ENCODE measurements around the gene SDS. TPM values are rescaled to one million over a fixed set of nuclear protein-coding genes. Genes with fewer than 3 reads are reported as not detected.

The SDS gene
- total RNA-seq, 2 donors from 2014 or later, result 1.3 TPM; not detected in 1

DNA sequence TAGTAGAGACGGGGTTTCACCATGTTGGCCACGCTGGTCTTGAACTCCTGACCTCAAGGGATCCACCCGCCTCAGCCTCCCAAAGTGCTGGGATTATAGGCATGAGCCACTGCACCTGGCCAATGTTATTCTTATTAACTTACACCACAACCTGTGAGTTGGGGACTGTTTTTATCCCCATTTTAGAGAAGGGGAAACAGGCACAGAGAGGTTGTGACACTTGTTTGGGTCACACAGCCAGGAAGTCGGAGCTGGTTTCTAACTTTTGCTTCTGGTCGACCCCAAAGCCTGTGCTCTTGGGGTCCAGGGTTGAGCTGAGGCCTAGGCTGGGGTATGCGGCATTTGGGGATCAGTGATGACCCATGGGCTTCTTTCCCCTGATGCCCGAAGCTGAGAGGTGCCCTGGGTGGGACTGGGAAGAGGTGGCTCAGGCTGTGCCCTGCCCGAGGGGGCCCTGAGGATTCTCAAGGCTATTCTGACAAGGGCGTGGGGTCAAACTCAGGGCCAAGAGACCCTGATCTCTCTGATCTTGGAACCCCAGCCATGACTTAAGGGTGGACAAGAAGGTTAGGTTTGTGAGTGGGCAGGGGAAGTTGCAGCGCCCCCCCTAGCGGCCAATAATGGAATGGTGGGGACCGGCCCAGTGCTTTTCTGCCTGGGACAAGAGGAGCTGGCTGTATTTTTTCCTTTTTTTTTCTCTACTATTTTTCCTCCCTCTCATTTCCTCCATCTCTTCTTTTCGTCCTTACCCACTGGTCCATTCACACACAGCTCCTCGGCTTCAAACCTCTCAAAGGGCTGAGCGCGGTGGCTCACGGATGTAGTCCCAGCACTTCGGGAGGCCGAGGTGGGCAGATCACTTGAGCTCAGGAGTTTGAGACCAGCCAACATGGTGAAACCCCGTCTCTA, 21.5 kb upstream of the SDS start:
- Histone ChIP-seq H3K4me3 (no peak overlapping the region), H3K36me3 (no peaks in the 10 kb centered on the region), H3K9me3 (no peaks in the 10 kb centered on the region), H3K27me3 (no peaks in the 10 kb centered on the region), H3K27ac (no peak overlapping the region), H3K4me1 (peaks cover 0 to 16% of the 10 kb centered on the region in 2 donors)
- TF ChIP-seq, protein P1, sequence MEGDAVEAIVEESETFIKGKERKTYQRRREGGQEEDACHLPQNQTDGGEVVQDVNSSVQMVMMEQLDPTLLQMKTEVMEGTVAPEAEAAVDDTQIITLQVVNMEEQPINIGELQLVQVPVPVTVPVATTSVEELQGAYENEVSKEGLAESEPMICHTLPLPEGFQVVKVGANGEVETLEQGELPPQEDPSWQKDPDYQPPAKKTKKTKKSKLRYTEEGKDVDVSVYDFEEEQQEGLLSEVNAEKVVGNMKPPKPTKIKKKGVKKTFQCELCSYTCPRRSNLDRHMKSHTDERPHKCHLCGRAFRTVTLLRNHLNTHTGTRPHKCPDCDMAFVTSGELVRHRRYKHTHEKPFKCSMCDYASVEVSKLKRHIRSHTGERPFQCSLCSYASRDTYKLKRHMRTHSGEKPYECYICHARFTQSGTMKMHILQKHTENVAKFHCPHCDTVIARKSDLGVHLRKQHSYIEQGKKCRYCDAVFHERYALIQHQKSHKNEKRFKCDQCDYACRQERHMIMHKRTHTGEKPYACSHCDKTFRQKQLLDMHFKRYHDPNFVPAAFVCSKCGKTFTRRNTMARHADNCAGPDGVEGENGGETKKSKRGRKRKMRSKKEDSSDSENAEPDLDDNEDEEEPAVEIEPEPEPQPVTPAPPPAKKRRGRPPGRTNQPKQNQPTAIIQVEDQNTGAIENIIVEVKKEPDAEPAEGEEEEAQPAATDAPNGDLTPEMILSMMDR (IDR thresholded peaks at IDR 0.05), result peak; percentile 70 to 90
- DNase-seq (ENCODE audit: low spot score), result peak; percentile 73

DNA sequence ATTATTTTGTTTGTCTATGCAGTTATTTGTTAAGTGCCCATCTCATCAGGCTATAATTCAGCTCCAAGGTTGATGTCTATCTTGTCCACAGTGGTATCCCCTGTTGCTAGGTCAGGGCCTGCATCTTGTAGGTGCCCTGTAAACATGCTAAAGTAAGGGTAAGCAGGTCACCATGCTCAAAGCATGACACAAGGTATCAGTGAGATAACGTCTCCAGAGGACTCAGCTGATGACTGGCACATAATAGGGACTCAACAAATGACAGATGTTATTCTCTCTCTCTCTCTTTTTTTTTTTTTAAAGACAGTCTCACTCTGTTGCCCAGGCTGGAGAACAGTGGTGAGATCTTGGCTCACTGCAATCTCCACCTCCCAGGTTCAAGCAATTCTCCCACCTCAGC, 20.8 kb upstream of the SDS start:
- Histone ChIP-seq H3K27ac (no peak overlapping the region), H3K27me3 (no peaks in the 10 kb centered on the region), H3K36me3 (no peaks in the 10 kb centered on the region), H3K4me3 (no peak overlapping the region), H3K9me3 (no peaks in the 10 kb centered on the region), H3K4me1 (peaks cover 0 to 16% of the 10 kb centered on the region in 2 donors)
- TF ChIP-seq, protein P1 (IDR thresholded peaks at IDR 0.05), result no peak
- no peak for DNase-seq (ENCODE audit: low spot score)

DNA sequence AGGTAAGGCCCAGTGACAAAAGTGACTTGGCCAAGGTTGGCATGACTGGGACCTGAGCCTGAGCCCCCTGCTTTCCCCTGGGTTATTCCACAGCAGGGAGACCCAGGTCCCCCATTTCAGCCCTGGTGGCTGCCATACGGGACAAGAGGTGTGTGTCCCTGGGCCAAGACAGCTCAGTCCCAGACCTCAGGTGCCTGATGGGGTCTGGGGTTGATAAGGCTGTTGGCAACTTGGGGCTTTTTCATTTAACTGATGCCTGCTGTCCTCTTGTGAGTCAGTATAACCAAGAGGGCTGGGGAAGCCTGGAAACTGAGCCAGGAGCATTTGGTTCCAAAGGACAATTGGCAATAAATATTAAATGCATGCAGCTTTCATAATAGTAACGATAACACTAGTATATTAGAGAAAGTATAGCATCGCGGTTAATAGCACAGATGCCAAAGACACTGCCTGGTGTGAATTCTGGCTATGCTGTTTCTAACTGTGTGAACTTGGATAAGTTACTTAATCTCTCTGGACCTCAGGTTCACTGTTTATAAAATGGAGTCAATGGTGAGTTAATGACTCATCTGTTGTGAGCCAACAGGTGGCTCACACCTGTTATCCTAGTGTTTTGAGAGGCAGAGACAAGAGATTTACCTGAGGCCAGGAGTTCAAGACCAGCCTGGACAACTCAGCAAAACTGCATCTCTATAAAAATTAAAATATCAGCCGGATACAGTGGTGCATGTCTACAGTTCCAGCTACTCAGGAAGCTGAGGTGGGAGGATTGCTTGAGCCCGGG, 19.4 kb upstream of the SDS start:
- Histone ChIP-seq H3K36me3 (no peaks in the 10 kb centered on the region), H3K9me3 (no peaks in the 10 kb centered on the region), H3K4me1 (peaks cover 0 to 16% of the 10 kb centered on the region in 2 donors), H3K27ac (peak overlapping the region in 1 of 2 donors; percentile 76), H3K4me3 (peak overlapping the region; percentile 39 to 55), H3K27me3 (no peaks in the 10 kb centered on the region)
- TF ChIP-seq, protein P1 (IDR thresholded peaks at IDR 0.05), result no peak
- DNase-seq (ENCODE audit: low spot score), result no peak

DNA sequence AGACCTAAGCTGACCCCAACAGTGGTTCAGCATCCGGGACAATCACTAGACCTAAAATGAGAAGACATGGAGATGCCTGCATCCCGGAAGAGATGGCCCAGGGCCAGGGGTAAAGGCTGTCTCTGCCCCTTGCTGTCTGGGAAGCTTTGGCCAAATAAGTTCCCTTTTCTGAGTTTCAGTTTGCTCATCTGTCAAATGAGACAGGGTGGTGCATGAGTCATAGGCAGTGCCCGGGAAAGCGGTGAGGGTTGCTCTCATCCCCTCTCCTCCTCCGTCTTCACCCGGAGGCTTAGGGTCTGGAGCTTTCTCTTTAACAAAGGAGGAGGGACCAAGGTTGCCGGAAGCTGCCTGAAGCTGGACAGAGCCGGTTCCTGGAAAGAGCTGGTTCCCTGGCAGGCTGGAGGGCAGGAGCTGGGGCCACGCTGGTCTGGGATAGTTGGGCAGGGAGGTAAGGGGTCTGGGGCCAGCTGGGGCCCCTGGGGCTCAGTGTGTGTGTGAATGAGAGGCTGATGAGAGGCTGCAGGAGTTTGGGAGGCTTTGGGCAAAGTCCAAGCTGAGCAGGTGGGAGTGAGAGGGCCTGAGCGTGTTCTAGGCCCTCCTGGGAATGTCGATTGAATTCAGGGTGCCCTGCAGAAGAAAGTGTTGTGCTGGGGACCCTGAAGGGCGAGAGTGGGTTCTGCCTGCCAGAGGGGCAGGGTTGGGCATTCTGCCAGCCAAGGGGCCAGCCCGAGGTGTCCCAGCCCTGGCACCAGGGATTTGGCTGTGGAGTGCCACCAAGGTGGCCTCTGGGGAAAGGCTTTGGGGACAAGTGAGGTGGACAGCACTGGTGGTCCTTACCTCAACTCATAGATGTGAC, 18.6 kb upstream of the SDS start, which contains the start of gene SDSL:
Gene SDSL (plus strand): TSS at position 351 of the 856 bp plus-strand sequence. CDS start 5,603 bp downstream, outside the sequence.
- Histone ChIP-seq H3K27ac (peak within 1 kb of the TSS; percentile 37 to 76), H3K9me3 (no peaks in the 10 kb centered on the region), H3K4me1 (peaks cover 0 to 16% of the 10 kb centered on the region in 2 donors), H3K4me3 (peak within 1 kb of the TSS; percentile 39 to 55), H3K27me3 (no peaks in the 10 kb centered on the region), H3K36me3 (no peaks in the 10 kb centered on the region)
- TF ChIP-seq, protein P1 (IDR thresholded peaks at IDR 0.05), result no peak
- peak; percentile 84 for DNase-seq (ENCODE audit: low spot score)

DNA sequence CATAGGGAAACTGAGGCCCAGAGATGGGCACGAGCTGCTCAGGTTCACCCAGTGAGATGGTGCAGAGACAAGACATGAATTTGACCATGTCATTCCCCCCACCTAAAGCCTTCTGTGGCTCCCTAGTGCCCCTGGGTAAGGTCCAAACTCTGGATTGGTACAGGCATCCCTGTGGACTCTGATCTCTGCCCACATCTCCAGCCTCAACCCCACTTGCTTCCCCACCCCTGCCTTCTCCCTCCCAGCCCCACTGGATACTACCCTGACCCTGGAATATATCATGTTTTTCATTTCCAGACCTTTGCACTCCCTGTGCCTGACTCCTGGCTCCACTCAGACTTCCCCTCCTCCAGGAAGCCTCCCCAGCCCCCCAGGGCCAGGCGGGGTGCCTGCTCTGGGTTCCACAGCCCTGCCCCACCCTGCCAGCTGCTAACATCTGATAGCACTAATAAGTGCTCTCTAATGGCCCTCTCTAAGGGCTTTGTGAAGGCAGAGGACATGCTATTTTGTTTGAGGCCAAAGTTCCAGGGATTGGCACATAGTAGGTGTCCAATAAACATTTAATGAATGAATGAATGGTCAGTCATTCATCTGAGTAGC, 17.4 kb upstream of the SDS start:
- Histone ChIP-seq H3K27ac (no peak overlapping the region), H3K27me3 (no peaks in the 10 kb centered on the region), H3K4me1 (peaks cover 0 to 16% of the 10 kb centered on the region in 2 donors), H3K4me3 (no peak overlapping the region), H3K36me3 (no peaks in the 10 kb centered on the region), H3K9me3 (no peaks in the 10 kb centered on the region)
- TF ChIP-seq, protein P1 (IDR thresholded peaks at IDR 0.05), result no peak
- DNase-seq (ENCODE audit: low spot score), result no peak
